Fibroblast of mammary gland (primary cell): ENCODE data around the gene LAMB4.

Source experiments
- DNase-seq: peaks from one replicate; pipeline ENCODE4 v3.0.0-alpha.2; 2010; ENCODE audit warnings: low read depth
- H3K4me3 ChIP-seq: 2 replicates; pipeline ENCODE4 v1.5.1; 2011; ENCODE audit warnings: low read depth, mild to moderate bottlenecking, low read length, moderate library complexity; ENCODE audit not compliant: control insufficient read depth
- CTCF ChIP-seq: conservative IDR thresholded peaks from 2 replicates; pipeline ENCODE4 v1.5.1; 2011; ENCODE audit warnings: low read depth, low read length, inconsistent platforms; ENCODE audit not compliant: control insufficient read depth, insufficient read depth

LAMB4 gene

GRCh38 chr7:108078211-108078673, 51.9 kb downstream of the LAMB4 start:
- TF ChIP-seq CTCF, result no peak
- DNase-seq, result peak; percentile 55
- no peak overlapping the region for H3K4me3 ChIP-seq

- no peak for DNase-seq
- TF ChIP-seq CTCF, result no peak
- H3K4me3 ChIP-seq, result no peak overlapping the region
Observed at GRCh38 chr7:108077709-108078108, 52.5 kb downstream of the LAMB4 start.

GRCh38 chr7:108076156-108076555, 54.0 kb downstream of the LAMB4 start:
- H3K4me3 ChIP-seq, result no peak overlapping the region
- DNase-seq, result no peak
- no peak for TF ChIP-seq CTCF

- H3K4me3 ChIP-seq, result no peak overlapping the region
- TF ChIP-seq CTCF, result no peak
- DNase-seq, result no peak
Observed at GRCh38 chr7:108073305-108074070, 56.7 kb downstream of the LAMB4 start.

- H3K4me3 ChIP-seq, result no peak overlapping the region
- no peak for TF ChIP-seq CTCF
- DNase-seq, result no peak
Observed at GRCh38 chr7:108072739-108073138, 57.4 kb downstream of the LAMB4 start.

GRCh38 chr7:108072116-108072515, 58.0 kb downstream of the LAMB4 start:
- H3K4me3 ChIP-seq, result no peak overlapping the region
- DNase-seq, result no peak
- TF ChIP-seq CTCF, result no peak
